ENCODE measurements around the gene KEAP1. TPM values are rescaled to one million over a fixed set of nuclear protein-coding genes. Genes with fewer than 3 reads are reported as not detected.

KEAP1 gene
- total and polyA plus RNA-seq, 9 of the 15 experiments (the other 6 are each of a cell fraction or from before 2014, with no cell fraction given) = 2.1 to 95.6 (median 64.3) TPM

GRCh38 chr19:10544242-10544752, 41.1 kb upstream of the KEAP1 start (continued):
- TF ChIP-seq CHD7 (IDR thresholded peaks at IDR 0.05; ENCODE audit: low read depth, low read length) = no peak
- TF ChIP-seq TEAD2 (tag; IDR thresholded peaks at IDR 0.05) = no peak
- peak; percentile 79 for TF ChIP-seq RBM39 (optimal IDR thresholded peaks at IDR 0.05; ENCODE audit: low read depth, low read length)
- no peak for TF ChIP-seq ZNF311 (CRISPR knock-in tag; IDR thresholded peaks at IDR 0.05)
- no peak for TF ChIP-seq RFX7 (CRISPR knock-in tag; IDR thresholded peaks at IDR 0.05)
- TF ChIP-seq ETV1 (tag; conservative IDR thresholded peaks at IDR 0.05; ENCODE audit: low read depth) = peak; percentile 84
- TF ChIP-seq RAD21 (CRISPR knock-in tag; conservative IDR thresholded peaks at IDR 0.05 in 1 of 2, IDR thresholded peaks at IDR 0.05 in 1 of 2) = no peak
- no peak for TF ChIP-seq JUN (IDR thresholded peaks at IDR 0.05; ENCODE audit: borderline replicate concordance, low read depth, low read length)
- no peak for TF ChIP-seq JUN (CRISPR knock-in tag; IDR thresholded peaks at IDR 0.05; ENCODE audit: borderline replicate concordance)
- TF ChIP-seq GTF2E2 (tag; IDR thresholded peaks at IDR 0.05) = no peak
- no peak for TF ChIP-seq PML (IDR thresholded peaks at IDR 0.05; ENCODE audit: low read length)
- no peak for TF ChIP-seq BDP1 (IDR thresholded peaks at IDR 0.05; ENCODE audit: insufficient read depth, insufficient read length)
- TF ChIP-seq MCM5 (IDR thresholded peaks at IDR 0.05; ENCODE audit: low read depth) = no peak
- TF ChIP-seq EWSR1 (IDR thresholded peaks at IDR 0.05; ENCODE audit: borderline replicate concordance, low read depth, partially characterized antibody) = no peak
- no peak for TF ChIP-seq HNRNPLL (IDR thresholded peaks at IDR 0.05; ENCODE audit: low read depth, low read length, poor library complexity, severe bottlenecking)
- no peak for TF ChIP-seq SMARCE1 (IDR thresholded peaks at IDR 0.05)
- TF ChIP-seq ZNF316 (IDR thresholded peaks at IDR 0.05) = no peak
- no peak for TF ChIP-seq TBL1XR1 (IDR thresholded peaks at IDR 0.05; ENCODE audit: low read length in 2 of 2)
- no peak for TF ChIP-seq ZKSCAN1 (IDR thresholded peaks at IDR 0.05; ENCODE audit: low read depth, low read length)
- TF ChIP-seq MXI1 (IDR thresholded peaks at IDR 0.05; ENCODE audit: low read depth, low read length) = no peak
- no peak for TF ChIP-seq SAFB (IDR thresholded peaks at IDR 0.05; ENCODE audit: borderline replicate concordance, low read depth, low read length)

Data from K562 (cell line).